ENCODE data around the gene LRFN2. TPM values are rescaled to one million over a fixed set of nuclear protein-coding genes. Genes with fewer than 3 reads are reported as not detected.

Gene LRFN2
- total RNA-seq, 3 donors from 2014 or later (not counting 1 experiment from before 2014, with no cell fraction given), result 3.0 to 3.6 (median 3.5) TPM

- Mint-ChIP-seq H3K36me3 (no peaks in the 10 kb centered on the region), H3K4me3 (no peak overlapping the region), H3K27me3 (ENCODE audit: low read depth in 2 of 2) (no peaks in the 10 kb centered on the region), H3K9me3 (no peaks in the 10 kb centered on the region), H3K27ac (no peak overlapping the region), H3K4me1 (peaks cover 19% of the 10 kb centered on the region in 2 donors)
- Histone ChIP-seq H3K27me3 (ENCODE audit: control insufficient read depth, insufficient read depth, low read length) (no peaks in the 10 kb centered on the region), H3K27ac (ENCODE audit: low read length) (no peak overlapping the region), H3K4me3 (ENCODE audit: low read length) (no peak overlapping the region), H3K4me1 (ENCODE audit: control insufficient read depth, insufficient read depth, low read length) (peaks cover 12% of the 10 kb centered on the region), H3K9me3 (ENCODE audit: control insufficient read depth, insufficient read depth, low read length) (no peaks in the 10 kb centered on the region), H3K36me3 (ENCODE audit: control insufficient read depth, insufficient read depth, low read length) (no peaks in the 10 kb centered on the region)
- TF ChIP-seq CTCF (IDR thresholded peaks at IDR 0.05), result no peak
- 98% methylated on average over 6 of the region's 6 CpGs for whole genome bisulfite sequencing (ENCODE audit: insufficient coverage)
- intact Hi-C loops (cut with micrococcal nuclease), result no loop called here
- no peak for DNase-seq
- no peak for ATAC-seq
These were observed 154.2 kb downstream of the LRFN2 start for GRCh38 chr6:40432982-40433381.

- no peaks in the 10 kb centered on the region for H3K36me3 Mint-ChIP-seq
- H3K27me3 ChIP-seq (ENCODE audit: control insufficient read depth, insufficient read depth, low read length), result no peaks in the 10 kb centered on the region
- ATAC-seq, result no peak
- no peak overlapping the region for H3K4me3 Mint-ChIP-seq
- H3K36me3 ChIP-seq (ENCODE audit: control insufficient read depth, insufficient read depth, low read length), result no peaks in the 10 kb centered on the region
- WGBS (ENCODE audit: insufficient coverage), result 89% methylated on average over 12 of the region's 12 CpGs
- H3K9me3 ChIP-seq (ENCODE audit: control insufficient read depth, insufficient read depth, low read length), result no peaks in the 10 kb centered on the region
- peaks cover 6% of the 10 kb centered on the region for H3K4me1 ChIP-seq (ENCODE audit: control insufficient read depth, insufficient read depth, low read length)
- TF ChIP-seq CTCF (IDR thresholded peaks at IDR 0.05), result no peak
- intact Hi-C loops (cut with micrococcal nuclease), result no loop called here
- no peak for DNase-seq
- H3K4me3 ChIP-seq (ENCODE audit: low read length), result no peak overlapping the region
- no peak overlapping the region for H3K27ac Mint-ChIP-seq
- H3K27me3 Mint-ChIP-seq (ENCODE audit: low read depth in 2 of 2), result no peaks in the 10 kb centered on the region
- no peaks in the 10 kb centered on the region for H3K9me3 Mint-ChIP-seq
- peaks cover 6% of the 10 kb centered on the region in 2 donors for H3K4me1 Mint-ChIP-seq
- no peak overlapping the region for H3K27ac ChIP-seq (ENCODE audit: low read length)
These were observed 155.5 kb downstream of the LRFN2 start for GRCh38 chr6:40431706-40432105.

GRCh38 chr6:40427196-40427595 is 160.0 kb downstream of the LRFN2 start:
- H3K4me3 ChIP-seq (ENCODE audit: low read length), result no peak overlapping the region
- no peak overlapping the region for H3K27ac ChIP-seq (ENCODE audit: low read length)
- ATAC-seq, result no peak
- no peaks in the 10 kb centered on the region for H3K27me3 ChIP-seq (ENCODE audit: control insufficient read depth, insufficient read depth, low read length)
- H3K27ac Mint-ChIP-seq, result no peak overlapping the region
- intact Hi-C loops (cut with micrococcal nuclease), result no loop called here
- H3K4me1 ChIP-seq (ENCODE audit: control insufficient read depth, insufficient read depth, low read length), result no peaks in the 10 kb centered on the region
- H3K9me3 ChIP-seq (ENCODE audit: control insufficient read depth, insufficient read depth, low read length), result no peaks in the 10 kb centered on the region
- 94% methylated on average over 3 of the region's 3 CpGs for WGBS (ENCODE audit: insufficient coverage)
- DNase-seq, result no peak
- H3K4me1 Mint-ChIP-seq, result peaks cover 0 to 14% of the 10 kb centered on the region in 2 donors
- no peaks in the 10 kb centered on the region for H3K36me3 ChIP-seq (ENCODE audit: control insufficient read depth, insufficient read depth, low read length)
- peaks cover 0 to 2% of the 10 kb centered on the region in 2 donors for H3K27me3 Mint-ChIP-seq (ENCODE audit: low read depth in 2 of 2)
- no peak overlapping the region for H3K4me3 Mint-ChIP-seq
- H3K9me3 Mint-ChIP-seq, result no peaks in the 10 kb centered on the region
- no peaks in the 10 kb centered on the region for H3K36me3 Mint-ChIP-seq
- no peak for TF ChIP-seq CTCF (IDR thresholded peaks at IDR 0.05)

- no peaks in the 10 kb centered on the region for H3K9me3 Mint-ChIP-seq
- no peak for ATAC-seq
- TF ChIP-seq CTCF (IDR thresholded peaks at IDR 0.05), result no peak
- 91% methylated on average over 7 of the region's 7 CpGs for WGBS (ENCODE audit: insufficient coverage)
- no peak for DNase-seq
- Histone ChIP-seq H3K27ac (ENCODE audit: low read length) (no peak overlapping the region), H3K36me3 (ENCODE audit: control insufficient read depth, insufficient read depth, low read length) (no peaks in the 10 kb centered on the region), H3K27me3 (ENCODE audit: control insufficient read depth, insufficient read depth, low read length) (no peaks in the 10 kb centered on the region), H3K4me1 (ENCODE audit: control insufficient read depth, insufficient read depth, low read length) (no peaks in the 10 kb centered on the region), H3K9me3 (ENCODE audit: control insufficient read depth, insufficient read depth, low read length) (no peaks in the 10 kb centered on the region), H3K4me3 (ENCODE audit: low read length) (no peak overlapping the region)
- H3K4me1 Mint-ChIP-seq, result peaks cover 4 to 14% of the 10 kb centered on the region in 2 donors
- no peak overlapping the region for H3K27ac Mint-ChIP-seq
- no peaks in the 10 kb centered on the region for H3K36me3 Mint-ChIP-seq
- peaks cover 0 to 2% of the 10 kb centered on the region in 2 donors for H3K27me3 Mint-ChIP-seq (ENCODE audit: low read depth in 2 of 2)
- intact Hi-C loops (cut with micrococcal nuclease), result no loop called here
- H3K4me3 Mint-ChIP-seq, result no peak overlapping the region
These were observed 160.7 kb downstream of the LRFN2 start for GRCh38 chr6:40426346-40427066.

Data from natural killer cell (primary cell).